ENCODE data around the gene KHDRBS1. TPM values are rescaled to one million over a fixed set of nuclear protein-coding genes. Genes with fewer than 3 reads are reported as not detected.
"Not testable (repeated sequence)": the region's sequence is repeated elsewhere in the genome, so short reads cannot be mapped to it uniquely, and the experiment has no call there.

KHDRBS1 gene
- total and polyA plus RNA-seq, 8 donors = 87.2 to 261 (median 218) TPM

- Histone ChIP-seq H3K4me3 (no peak overlapping the region), H3K27ac (no peak overlapping the region), H3K27me3 (no peaks in the 10 kb centered on the region), H3K9me3 (no peaks in the 10 kb centered on the region), H3K36me3 (peaks cover 0 to 29% of the 10 kb centered on the region in 2 donors), H3K4me1 (peaks cover 23 to 96% of the 10 kb centered on the region in 2 donors)
- TF ChIP-seq CTCF (IDR thresholded peaks at IDR 0.05) = no peak
- DNase-seq (no peak), ATAC-seq (no peak)
- intact Hi-C loops (cut with DNase I) = no loop called here
Observed at GRCh38 chr1:32020339-32020738, 6.7 kb downstream of the KHDRBS1 start.

GRCh38 chr1:32021574-32022018 is 7.9 kb downstream of the KHDRBS1 start:
- H3K9me3 ChIP-seq; H3K4me3 ChIP-seq; ATAC-seq; DNase-seq; H3K27ac ChIP-seq; H3K27me3 ChIP-seq; intact Hi-C loops (cut with DNase I): not testable (repeated sequence)
- Histone ChIP-seq H3K36me3 (peaks cover 0 to 29% of the 10 kb centered on the region in 2 donors), H3K4me1 (peaks cover 10 to 90% of the 10 kb centered on the region in 2 donors)

DNA sequence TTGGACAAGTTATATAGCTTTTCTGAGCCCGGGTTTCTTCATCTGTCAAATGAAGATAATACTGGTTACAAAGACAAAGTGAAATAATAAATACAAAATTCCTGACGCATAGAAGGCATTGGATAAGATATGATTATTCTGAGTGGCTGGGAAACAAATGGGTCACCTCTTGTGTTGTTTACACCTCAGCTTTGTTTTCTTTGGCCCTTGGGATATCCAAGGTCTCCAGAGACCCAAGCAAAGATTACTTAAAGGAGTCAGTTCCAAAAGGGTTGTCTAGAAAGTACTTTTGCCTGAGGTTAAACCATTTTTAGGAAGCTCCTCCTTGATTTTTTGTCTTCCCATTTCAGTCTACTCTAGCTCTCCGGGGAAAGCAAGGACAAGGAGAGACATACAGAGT is 9.7 kb downstream of the KHDRBS1 start:
- no peak for TF ChIP-seq CTCF (IDR thresholded peaks at IDR 0.05)
- no peak for ATAC-seq

GRCh38 chr1:32025515-32025914 is 11.8 kb downstream of the KHDRBS1 start:
- ATAC-seq (no peak), DNase-seq (no peak)
- Histone ChIP-seq H3K36me3 (peaks cover 0 to 32% of the 10 kb centered on the region in 2 donors), H3K27ac (no peak overlapping the region), H3K4me3 (no peak overlapping the region), H3K4me1 (peaks cover 0 to 66% of the 10 kb centered on the region in 2 donors), H3K27me3 (no peaks in the 10 kb centered on the region), H3K9me3 (no peaks in the 10 kb centered on the region)
- no peak for TF ChIP-seq CTCF (IDR thresholded peaks at IDR 0.05)
- intact Hi-C loops (cut with DNase I) = no loop called here

More for the DNA sequence above, 9.7 kb downstream of the KHDRBS1 start:
- no peak for DNase-seq
- Histone ChIP-seq H3K36me3 (peaks cover 0 to 23% of the 10 kb centered on the region in 2 donors), H3K27ac (no peak overlapping the region), H3K4me1 (peaks cover 7 to 85% of the 10 kb centered on the region in 2 donors), H3K27me3 (no peaks in the 10 kb centered on the region), H3K9me3 (no peaks in the 10 kb centered on the region), H3K4me3 (no peak overlapping the region)
- intact Hi-C loops (cut with DNase I) = no loop called here

GRCh38 chr1:32028746-32029145 is 15.1 kb downstream of the KHDRBS1 start:
- DNase-seq = no peak
- Histone ChIP-seq H3K27ac (no peak overlapping the region), H3K4me1 (peaks cover 0 to 44% of the 10 kb centered on the region in 2 donors), H3K4me3 (no peak overlapping the region), H3K27me3 (no peaks in the 10 kb centered on the region), H3K36me3 (peaks cover 0 to 46% of the 10 kb centered on the region in 2 donors), H3K9me3 (no peaks in the 10 kb centered on the region)
- TF ChIP-seq CTCF (IDR thresholded peaks at IDR 0.05) = no peak
- ATAC-seq = no peak
- intact Hi-C loops (cut with DNase I) = no loop called here

All from left lung (tissue), 10 donors.